Activated T-cell treated with anti-CD3 and anti-CD28 coated beads, Interleukin-2, amount 50 U/mL, for 72 hours (primary cell): ENCODE measurements around the gene CACNA1F. TPM values are rescaled to one million over a fixed set of nuclear protein-coding genes. Genes with fewer than 3 reads are reported as not detected.

Experiments
- ATAC-seq, 2 donors: fragments of 150-1000 bp; cut with Tn5 transposase; replicated peaks in 1 of 2; 2 replicates each; pipeline ENCODE4 v1.10.0; 2021; ENCODE audit warnings: moderate library complexity in 2 of 2, mild to moderate bottlenecking in 1 of 2
- DNase-seq, 2 donors: peaks; one replicate each; pipeline ENCODE4 v3.0.0; 2021 to 2022; ENCODE audit warnings: mixed read lengths in 1 of 2
- H3K27ac Mint-ChIP-seq: one replicate; pipeline ENCODE4 v1.8.0; 2022; ENCODE audit warnings: mild to moderate bottlenecking, moderate library complexity, mixed read lengths
- H3K27me3 Mint-ChIP-seq: one replicate; pipeline ENCODE4 v1.8.0; 2022; ENCODE audit warnings: low read depth, mixed read lengths
- H3K36me3 Mint-ChIP-seq, 2 donors: one replicate each; pipeline ENCODE4 v1.8.0; 2022; ENCODE audit warnings: mixed read lengths in 2 of 2, mild to moderate bottlenecking in 1 of 2; ENCODE audit not compliant: insufficient read depth in 2 of 2
- H3K4me1 Mint-ChIP-seq: one replicate; pipeline ENCODE4 v1.8.0; 2022; ENCODE audit warnings: low read depth, mixed read lengths
- H3K4me3 Mint-ChIP-seq, 2 donors: one replicate each; pipeline ENCODE4 v1.8.0; 2022; ENCODE audit warnings: mild to moderate bottlenecking in 2 of 2, mixed read lengths in 2 of 2, moderate library complexity in 2 of 2
- H3K9me3 Mint-ChIP-seq, 2 donors: one replicate each; pipeline ENCODE4 v1.8.0; 2022; ENCODE audit warnings: mixed read lengths in 2 of 2
- total RNA-seq, 2 donors: library from RNA; stranded (reverse); gene quantifications; one replicate each; pipeline ENCODE4 v1.2.3, GENCODE V29; 2022

CACNA1F gene
- total RNA-seq, 2 donors from 2014 or later = 3.4 to 4.1 TPM

DNA sequence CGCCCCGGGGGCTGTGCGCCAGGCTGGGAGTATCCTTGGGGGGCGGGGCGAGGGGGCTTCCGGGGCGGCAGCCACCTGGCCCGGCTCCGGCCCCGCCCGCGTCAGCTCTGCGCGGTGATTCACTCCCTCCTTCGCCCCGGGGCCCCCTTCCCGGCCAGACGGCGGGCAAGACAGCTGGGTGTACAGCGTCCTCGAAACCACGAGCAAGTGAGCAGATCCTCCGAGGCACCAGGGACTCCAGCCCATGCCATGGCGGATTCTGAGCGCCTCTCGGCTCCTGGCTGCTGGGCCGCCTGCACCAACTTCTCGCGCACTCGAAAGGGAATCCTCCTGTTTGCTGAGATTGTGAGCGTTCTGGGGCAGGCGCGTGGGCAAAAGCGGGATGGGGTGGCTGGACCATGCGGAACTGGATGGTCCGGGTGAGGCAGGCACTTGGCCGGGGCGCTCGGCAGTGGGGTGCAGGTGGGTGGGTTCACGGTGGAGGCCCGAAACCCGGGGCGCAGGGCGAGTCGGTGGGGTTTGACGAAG, 61.3 kb downstream of the CACNA1F start, which contains the start of gene PLP2:
TSS of gene PLP2 (plus strand) at position 147 of the 528 bp plus-strand sequence. CDS start at position 250, 103 bp downstream.
- Mint-ChIP-seq H3K4me3 (peak within 1 kb of the TSS; percentile 88 to 95), H3K36me3 (peaks cover 10 to 14% of the 10 kb centered on the region in 2 donors), H3K4me1 (peaks cover 45% of the 10 kb centered on the region), H3K27me3 (no peaks in the 10 kb centered on the region), H3K27ac (peak within 1 kb of the TSS; percentile 72), H3K9me3 (no peaks in the 10 kb centered on the region)
- peak; percentile 81 to 83 for DNase-seq
- ATAC-seq = peak; percentile 75

DNA sequence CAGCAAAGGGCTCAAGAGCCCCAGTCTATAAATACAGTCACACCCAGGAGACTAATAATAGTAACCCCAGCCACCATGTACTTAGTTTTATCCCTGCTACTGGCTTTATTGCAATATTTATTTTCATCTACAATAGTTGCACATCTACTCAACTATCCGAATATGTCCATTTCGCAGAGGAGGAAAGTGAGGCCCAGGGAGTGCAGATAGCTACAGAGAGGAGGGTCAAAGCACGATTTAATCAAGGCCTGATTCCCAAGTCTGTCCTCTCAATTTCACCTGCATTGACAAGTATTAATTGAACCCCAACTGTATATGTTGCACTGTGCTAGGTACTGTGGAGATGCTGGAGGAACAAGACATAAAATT, 65.4 kb downstream of the CACNA1F start:
- Mint-ChIP-seq H3K4me3 (peak overlapping the region; percentile 83 to 97), H3K36me3 (peaks cover 2% of the 10 kb centered on the region in 2 donors), H3K27ac (peak overlapping the region; percentile 95), H3K9me3 (no peaks in the 10 kb centered on the region), H3K27me3 (no peaks in the 10 kb centered on the region), H3K4me1 (peaks cover 37% of the 10 kb centered on the region)
- DNase-seq = no peak
- no peak for ATAC-seq

DNA sequence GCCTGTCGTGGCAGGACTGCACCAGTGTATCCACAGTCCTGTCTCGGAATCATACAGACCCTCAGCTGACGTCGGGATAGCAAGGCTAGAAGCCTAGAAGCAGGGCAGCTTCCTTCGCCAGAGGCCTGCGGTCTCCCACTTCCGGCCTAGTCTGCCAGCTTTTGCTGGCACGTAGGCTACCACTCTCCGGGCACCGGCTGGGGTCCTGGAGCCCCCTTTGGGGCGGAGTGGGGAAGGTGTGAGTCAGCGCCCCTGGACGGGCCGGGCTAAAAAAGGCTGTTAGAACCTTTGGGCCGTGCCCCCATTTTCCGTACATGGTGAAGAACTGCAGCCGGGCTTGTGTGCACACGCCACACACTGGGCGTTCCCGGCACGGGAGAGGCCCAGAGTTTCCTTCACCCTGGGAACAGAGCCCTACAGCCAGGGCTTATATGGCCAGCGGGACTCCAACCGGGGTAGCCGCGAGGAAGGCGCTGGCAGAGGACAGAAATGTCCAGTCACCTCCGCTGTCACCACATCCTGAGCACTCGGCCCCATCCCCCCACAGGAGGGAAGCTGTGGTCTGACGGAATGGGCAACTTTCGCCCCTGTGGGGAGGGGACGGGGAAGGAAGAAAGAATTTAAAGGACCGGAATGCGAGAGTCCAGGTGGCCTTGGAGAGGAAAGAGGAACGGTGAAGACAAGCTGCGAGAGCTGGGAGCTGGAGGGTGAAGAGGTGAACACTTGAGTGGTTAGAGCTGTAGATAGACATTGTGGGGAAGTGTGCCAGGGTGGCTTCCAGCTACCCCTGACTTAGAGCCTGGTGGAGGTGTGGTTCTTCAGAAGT, 66.0 kb downstream of the CACNA1F start:
- no peaks in the 10 kb centered on the region for H3K27me3 Mint-ChIP-seq
- DNase-seq = peak; percentile 74 to 76
- H3K9me3 Mint-ChIP-seq = no peaks in the 10 kb centered on the region

DNA sequence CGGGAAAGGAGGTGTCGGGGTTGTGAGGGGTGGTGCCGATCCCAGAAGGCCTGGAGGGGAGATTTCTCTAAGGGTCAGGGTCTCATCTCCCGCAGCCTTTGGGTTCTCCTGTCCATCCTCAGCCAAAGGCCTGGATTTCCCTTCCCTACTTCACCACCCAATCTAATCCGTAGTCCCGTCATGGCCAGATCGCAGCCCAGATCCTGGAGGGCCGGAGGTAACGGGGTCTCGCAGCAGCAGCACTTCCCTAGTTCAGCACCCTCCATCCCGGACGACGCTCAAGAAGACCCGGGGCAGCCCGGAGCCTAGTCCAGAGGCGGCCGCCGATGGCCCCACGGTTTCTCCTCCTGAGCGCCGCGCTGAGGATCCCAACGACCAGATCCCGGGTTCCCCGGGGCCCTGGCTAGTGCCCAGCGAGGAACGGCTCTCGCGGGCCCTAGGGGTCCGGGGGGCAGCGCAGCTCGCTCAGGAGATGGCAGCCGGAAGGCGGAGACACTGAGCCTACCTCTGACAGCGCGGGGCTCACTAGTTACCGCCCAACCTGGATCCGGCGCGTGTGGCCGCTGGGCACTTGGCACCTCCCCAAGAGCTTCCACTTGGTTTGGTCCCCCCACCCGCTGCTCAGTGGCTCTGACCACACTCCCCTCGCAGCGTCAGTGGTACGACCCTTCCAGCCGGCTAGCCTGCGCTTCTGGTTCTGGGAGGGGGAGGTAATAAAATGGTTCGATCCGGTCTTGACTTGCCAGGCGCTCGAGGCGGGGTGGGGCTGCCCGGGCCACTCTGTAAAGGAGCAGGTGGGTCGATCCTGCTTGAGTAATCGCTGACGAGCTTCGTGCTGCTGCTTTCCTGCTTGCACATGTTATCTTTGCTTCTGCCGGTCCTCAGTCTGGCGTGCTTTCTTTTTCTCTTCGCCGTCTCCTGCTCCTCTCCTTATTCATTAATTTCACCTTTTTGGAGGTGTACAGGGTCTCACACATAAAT, 66.9 kb downstream of the CACNA1F start:
- ATAC-seq (peak; percentile 66 to 73), DNase-seq (peak; percentile 79 to 86)
- Mint-ChIP-seq H3K4me1 (peaks cover 30% of the 10 kb centered on the region), H3K27me3 (no peaks in the 10 kb centered on the region), H3K36me3 (peaks cover 0 to 2% of the 10 kb centered on the region in 2 donors), H3K9me3 (no peaks in the 10 kb centered on the region), H3K27ac (peak overlapping the region; percentile 95), H3K4me3 (peak overlapping the region; percentile 83 to 97)

More for the DNA sequence above, 66.0 kb downstream of the CACNA1F start:
- peak; percentile 48 to 53 for ATAC-seq
- Mint-ChIP-seq H3K36me3 (peaks cover 0 to 2% of the 10 kb centered on the region in 2 donors), H3K4me1 (peaks cover 34% of the 10 kb centered on the region), H3K4me3 (peak overlapping the region; percentile 83 to 97), H3K27ac (peak overlapping the region; percentile 95)

DNA sequence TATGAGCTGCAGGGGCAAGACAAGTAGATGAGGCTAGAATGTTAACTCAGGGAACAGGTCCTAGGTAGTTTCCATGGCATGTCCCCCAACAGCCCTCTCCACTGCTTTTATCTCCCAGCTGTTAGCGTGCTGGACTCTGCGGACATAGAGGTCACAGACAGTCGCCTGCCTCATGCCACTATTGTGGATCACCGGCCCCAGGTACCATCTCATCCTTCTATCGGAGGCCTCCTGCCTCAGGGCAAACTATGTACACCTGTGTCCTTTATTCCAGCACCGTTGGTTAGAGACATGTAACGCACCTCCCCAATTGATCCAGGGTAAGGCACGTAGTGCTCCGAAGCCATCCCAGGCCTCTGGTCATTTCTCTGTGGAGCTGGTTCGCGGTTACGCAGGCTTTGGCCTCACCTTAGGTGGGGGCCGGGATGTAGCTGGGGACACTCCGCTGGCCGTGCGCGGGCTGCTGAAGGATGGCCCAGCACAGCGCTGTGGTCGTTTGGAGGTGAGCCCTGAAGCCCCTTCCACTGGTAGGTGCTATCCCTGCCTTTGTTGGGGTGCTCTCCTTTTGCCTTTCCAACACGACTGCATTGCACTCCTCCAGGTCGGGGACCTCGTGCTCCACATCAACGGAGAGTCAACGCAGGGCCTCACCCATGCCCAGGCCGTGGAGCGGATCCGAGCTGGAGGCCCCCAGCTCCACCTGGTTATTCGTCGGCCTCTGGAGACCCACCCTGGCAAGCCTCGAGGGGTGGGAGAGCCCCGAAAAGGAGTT, 68.4 kb downstream of the CACNA1F start:
- no peak for DNase-seq
- no peaks in the 10 kb centered on the region for H3K9me3 Mint-ChIP-seq

DNA sequence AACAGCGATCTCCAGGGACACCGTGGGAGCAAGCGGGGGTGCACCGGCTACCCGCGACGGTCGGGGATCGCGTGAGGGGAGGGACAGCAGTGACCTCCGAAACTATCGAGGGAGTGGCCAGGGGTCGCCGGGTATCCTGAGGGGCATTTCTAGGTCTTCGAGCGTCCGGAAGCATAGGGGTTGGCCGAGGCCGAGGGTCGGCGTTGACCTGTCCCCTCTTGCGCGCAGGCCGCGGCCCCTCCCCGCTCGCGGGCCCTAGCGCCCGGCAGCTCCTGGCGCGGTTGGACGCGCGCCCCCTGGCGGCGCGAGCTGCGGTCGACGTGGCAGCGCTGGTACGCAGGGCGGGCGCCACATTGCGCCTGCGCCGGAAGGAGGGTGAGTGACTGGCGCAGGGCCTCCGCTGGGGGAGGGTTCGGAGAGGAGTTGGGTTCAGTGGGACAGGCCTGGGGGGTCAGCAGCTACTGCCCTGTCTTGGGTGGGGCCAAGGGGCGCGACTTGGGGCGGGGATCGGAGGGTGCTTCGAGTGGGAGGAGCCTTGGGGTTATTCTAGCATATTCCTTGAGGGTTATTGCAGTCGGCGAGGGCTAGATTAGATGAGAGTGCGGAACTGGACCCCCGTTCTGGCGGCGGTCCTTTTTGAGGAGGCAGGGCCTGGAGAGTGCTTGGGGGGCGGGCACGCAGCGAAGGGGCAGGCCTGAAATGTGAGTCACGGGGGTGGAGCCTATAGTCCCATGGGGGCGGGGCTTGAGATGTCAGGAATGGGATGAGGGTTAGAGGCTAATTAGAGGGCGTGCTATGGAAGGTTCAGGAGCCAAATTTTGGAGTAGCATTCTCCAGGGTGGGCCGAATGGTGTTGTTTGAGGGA, 69.4 kb downstream of the CACNA1F start:
- no peaks in the 10 kb centered on the region for H3K27me3 Mint-ChIP-seq
- peaks cover 23% of the 10 kb centered on the region for H3K4me1 Mint-ChIP-seq
- peaks cover 0 to 2% of the 10 kb centered on the region in 2 donors for H3K36me3 Mint-ChIP-seq
- peak overlapping the region; percentile 55 to 81 for H3K4me3 Mint-ChIP-seq
- DNase-seq (peak; percentile 84 to 88), ATAC-seq (peak; percentile 60 to 64)
- H3K27ac Mint-ChIP-seq = peak overlapping the region; percentile 87
- no peaks in the 10 kb centered on the region for H3K9me3 Mint-ChIP-seq

More for the DNA sequence above, 68.4 kb downstream of the CACNA1F start:
- Mint-ChIP-seq H3K27me3 (no peaks in the 10 kb centered on the region), H3K4me3 (peak overlapping the region; percentile 55 to 83), H3K4me1 (peaks cover 29% of the 10 kb centered on the region), H3K36me3 (peaks cover 0 to 2% of the 10 kb centered on the region in 2 donors), H3K27ac (peak overlapping the region; percentile 87)
- no peak for ATAC-seq

DNA sequence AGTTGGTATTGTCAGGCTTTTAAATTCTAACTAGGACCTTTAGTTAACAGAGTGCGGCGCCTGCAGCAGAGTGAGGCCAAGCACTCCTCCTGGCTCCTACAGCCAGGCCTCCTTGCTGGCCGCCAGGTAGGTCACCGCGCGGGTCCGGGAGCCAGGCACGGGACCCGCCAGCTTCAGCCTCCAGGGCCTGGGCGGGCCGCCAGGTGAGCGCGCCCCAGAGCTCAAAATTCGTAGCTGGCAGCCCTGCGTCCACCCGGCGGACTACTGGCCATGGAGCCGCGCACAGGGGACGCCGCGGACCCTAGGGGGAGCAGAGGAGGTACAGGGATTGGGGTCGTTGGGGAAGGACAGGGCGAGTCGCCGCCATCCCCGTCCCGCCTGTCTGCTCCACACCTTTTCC, 70.5 kb downstream of the CACNA1F start, which contains the start of gene MAGIX:
TSS of gene MAGIX (plus strand) at position 139 of the 400 bp plus-strand sequence. CDS start at position 271, 132 bp downstream.
- no peaks in the 10 kb centered on the region for H3K27me3 Mint-ChIP-seq
- ATAC-seq (no peak), DNase-seq (no peak)
- peak within 1 kb of the TSS; percentile 57 for H3K27ac Mint-ChIP-seq
- H3K4me3 Mint-ChIP-seq = peak within 1 kb of the TSS; percentile 55 to 81
- H3K4me1 Mint-ChIP-seq = peaks cover 17% of the 10 kb centered on the region
- H3K9me3 Mint-ChIP-seq = no peaks in the 10 kb centered on the region
- H3K36me3 Mint-ChIP-seq = peaks cover 0 to 2% of the 10 kb centered on the region in 2 donors

DNA sequence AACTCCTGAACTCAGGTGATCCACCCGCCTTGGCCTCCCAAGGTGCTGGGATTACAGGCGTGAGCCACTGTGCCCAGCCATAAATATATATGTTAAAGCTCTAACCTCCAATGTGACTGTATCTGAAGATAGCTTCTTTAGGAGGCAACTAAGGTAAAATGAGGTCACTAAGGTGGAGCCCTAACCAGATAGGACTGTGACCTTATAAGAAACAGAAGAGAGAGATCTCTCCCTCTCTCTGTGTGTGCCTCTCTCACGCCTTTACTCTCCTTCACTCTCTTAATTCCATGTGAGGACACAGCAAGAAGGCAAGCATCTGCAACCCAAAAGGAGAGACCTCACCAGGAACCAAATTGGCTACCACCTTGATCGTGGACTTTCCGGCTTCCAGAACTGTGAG, 71.5 kb downstream of the CACNA1F start:
- H3K4me1 Mint-ChIP-seq = peaks cover 12% of the 10 kb centered on the region
- no peak overlapping the region for H3K27ac Mint-ChIP-seq
- no peaks in the 10 kb centered on the region for H3K9me3 Mint-ChIP-seq
- no peaks in the 10 kb centered on the region for H3K27me3 Mint-ChIP-seq
- no peak overlapping the region for H3K4me3 Mint-ChIP-seq
- no peaks in the 10 kb centered on the region for H3K36me3 Mint-ChIP-seq
- ATAC-seq (no peak), DNase-seq (no peak)

DNA sequence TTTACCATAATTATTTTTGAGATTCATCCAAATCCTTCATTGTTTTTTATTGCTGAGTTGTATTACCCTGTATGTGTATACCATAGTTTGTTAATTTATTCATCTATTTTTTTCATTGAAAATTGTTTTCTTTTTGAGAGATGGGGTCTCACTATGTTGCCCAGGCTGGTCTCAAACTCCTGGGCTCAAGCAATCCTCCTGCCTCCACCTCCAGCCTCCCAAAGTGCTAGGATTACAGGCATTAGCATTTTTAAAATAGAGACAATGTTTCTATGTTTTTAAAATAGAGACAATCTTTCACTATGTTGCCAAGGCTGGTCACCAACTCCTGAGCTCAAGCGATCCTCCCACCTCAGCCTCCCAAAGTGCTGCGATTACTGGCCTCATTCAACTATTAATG, 72.2 kb downstream of the CACNA1F start:
- no peaks in the 10 kb centered on the region for H3K36me3 Mint-ChIP-seq
- no peaks in the 10 kb centered on the region for H3K27me3 Mint-ChIP-seq
- no peaks in the 10 kb centered on the region for H3K9me3 Mint-ChIP-seq
- no peak overlapping the region for H3K4me3 Mint-ChIP-seq
- ATAC-seq = no peak
- DNase-seq = no peak
- H3K4me1 Mint-ChIP-seq = peaks cover 12% of the 10 kb centered on the region
- no peak overlapping the region for H3K27ac Mint-ChIP-seq

DNA sequence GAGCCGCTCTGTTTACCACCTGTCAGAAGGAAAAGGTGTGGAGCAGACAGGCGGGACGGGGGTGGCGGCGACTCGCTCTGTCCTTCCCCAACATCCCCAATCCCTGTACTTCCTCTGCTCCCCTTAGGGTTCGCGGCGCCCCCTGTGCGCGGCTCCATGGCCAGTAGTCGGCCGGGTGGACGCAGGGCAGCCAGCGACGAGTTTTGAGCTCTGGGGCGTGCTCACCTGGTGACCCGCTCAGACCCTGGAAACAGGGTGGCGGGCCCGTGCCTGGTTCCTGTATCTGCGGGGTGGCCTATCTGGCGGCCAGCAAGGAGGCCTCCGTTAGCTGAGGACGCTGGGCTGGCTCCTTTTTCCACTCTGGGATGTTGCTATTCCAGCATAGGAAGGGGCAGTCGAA, 75.9 kb downstream of the CACNA1F start:
- ATAC-seq = no peak

More for the DNA sequence above, 75.9 kb downstream of the CACNA1F start:
- Mint-ChIP-seq H3K4me1 (peaks cover 12% of the 10 kb centered on the region), H3K4me3 (peak overlapping the region in 1 of 2 donors; percentile 27), H3K27ac (no peak overlapping the region), H3K36me3 (no peaks in the 10 kb centered on the region), H3K27me3 (no peaks in the 10 kb centered on the region), H3K9me3 (no peaks in the 10 kb centered on the region)
- DNase-seq = no peak
